ENCODE measurements around the gene ENTR1. TPM values are rescaled to one million over a fixed set of nuclear protein-coding genes. Genes with fewer than 3 reads are reported as not detected.

The ENTR1 gene
- total and polyA plus RNA-seq, 2 donors (not counting 1 experiment from before 2014, with no cell fraction given) = 77.7 to 86.3 TPM

GRCh38 chr9:136437839-136438547 is 27.6 kb upstream of the ENTR1 start:
- H2AFZ ChIP-seq (ENCODE audit: insufficient read depth, low read depth, low read length, poor library complexity, severe bottlenecking) = peak overlapping the region; percentile 88
- H3K27me3 ChIP-seq (replicated peaks in 1 of 4; ENCODE audit: control extremely low read depth in 1 of 4, control insufficient read depth in 3 of 4, insufficient read depth in 4 of 4, low read length in 3 of 4) = no peaks in the 10 kb centered on the region
- H3K4me3 Mint-ChIP-seq = peak overlapping the region; percentile 84
- no peak for ATAC-seq (ENCODE audit: low read depth)
- H3K4me1 ChIP-seq (ENCODE audit: control insufficient read depth in 2 of 2, insufficient read depth in 2 of 2, low read length in 2 of 2) = peaks cover 21 to 28% of the 10 kb centered on the region in 2 donors
- H3K36me3 ChIP-seq (replicated peaks in 1 of 2; ENCODE audit: control extremely low read depth in 1 of 2, control insufficient read depth in 1 of 2, extremely low read depth in 1 of 2, insufficient read depth in 2 of 2, low read length in 1 of 2) = peaks cover 0 to 8% of the 10 kb centered on the region in 2 experiments
- H3K4me2 ChIP-seq (replicated peaks; ENCODE audit: low read depth, low read length, poor library complexity, severe bottlenecking) = peak overlapping the region; percentile 98
- POLR2A ChIA-PET = interaction anchor here (0.6 to 1.3 kb wide), 2 partner anchors 11 to 28 kb away, joined by 4 to 7 read pairs; partner anchors contain the start of genes ENTR1 and PMPCA
- no peak for TF ChIP-seq CTCF (IDR thresholded peaks at IDR 0.05)
- TF ChIP-seq EZH2 (IDR thresholded peaks at IDR 0.05; ENCODE audit: borderline replicate concordance, insufficient read depth, low read depth, low read length, poor library complexity, severe bottlenecking) = no peak
- intact Hi-C loops (cut with micrococcal nuclease) = loop anchor here (2.0 kb wide), 1 partner anchor 27 kb away; the partner anchor contains the start of genes ENTR1 and PMPCA
- DNase-seq = no peak
- H3K9me3 Mint-ChIP-seq (ENCODE audit: insufficient read depth) = no peaks in the 10 kb centered on the region
- H3K27me3 Mint-ChIP-seq = no peaks in the 10 kb centered on the region
- H3K79me2 ChIP-seq (ENCODE audit: control insufficient read depth, insufficient read depth, low read length) = peaks cover 54% of the 10 kb centered on the region
- H3K27ac ChIP-seq (ENCODE audit: low read length in 2 of 2) = peak overlapping the region in 1 of 2 donors; percentile 55
- peak overlapping the region; percentile 19 to 79 (median 70) for H3K4me3 ChIP-seq (ENCODE audit: control extremely low read depth in 1 of 5, extremely low read depth in 1 of 5, insufficient read depth in 1 of 5, low read depth in 2 of 5, low read length in 4 of 5)
- peak overlapping the region; percentile 59 for H3K27ac Mint-ChIP-seq
- H3K4me1 Mint-ChIP-seq = peaks cover 26% of the 10 kb centered on the region
- H3K9ac ChIP-seq (ENCODE audit: low read length) = peak overlapping the region; percentile 82
- WGBS (ENCODE audit: insufficient coverage) = 59% methylated on average over 23 of the region's 37 CpGs
- H3K9me3 ChIP-seq (ENCODE audit: control extremely low read depth in 1 of 3, control insufficient read depth in 2 of 3, insufficient read depth in 1 of 3, low read length in 2 of 3) = no peaks in the 10 kb centered on the region
- peaks cover 67% of the 10 kb centered on the region for H4K20me1 ChIP-seq (ENCODE audit: control insufficient read depth, insufficient read depth, low read length, poor library complexity, severe bottlenecking)
- CTCF ChIA-PET = interaction anchor here (0.9 to 1.3 kb wide), 3 partner anchors 25 to 194 kb away, joined by 3 to 4 read pairs (median 3); no protein-coding TSS in a partner anchor

GRCh38 chr9:136437430-136437829 is 27.0 kb upstream of the ENTR1 start:
- no peak overlapping the region for H3K27ac ChIP-seq (ENCODE audit: low read length in 2 of 2)
- CTCF ChIA-PET = no interaction called here

More at GRCh38 chr9:136437430-136437829, 27.0 kb upstream of the ENTR1 start:
- no peaks in the 10 kb centered on the region for H3K9me3 ChIP-seq (ENCODE audit: control extremely low read depth in 1 of 3, control insufficient read depth in 2 of 3, insufficient read depth in 1 of 3, low read length in 2 of 3)
- Mint-ChIP-seq H3K9me3 (ENCODE audit: insufficient read depth) (no peaks in the 10 kb centered on the region), H3K27ac (peak overlapping the region; percentile 72), H3K27me3 (no peaks in the 10 kb centered on the region), H3K4me1 (peaks cover 26% of the 10 kb centered on the region), H3K4me3 (peak overlapping the region; percentile 84)
- H4K20me1 ChIP-seq (ENCODE audit: control insufficient read depth, insufficient read depth, low read length, poor library complexity, severe bottlenecking) = peaks cover 72% of the 10 kb centered on the region
- peaks cover 54% of the 10 kb centered on the region for H3K79me2 ChIP-seq (ENCODE audit: control insufficient read depth, insufficient read depth, low read length)
- peaks cover 21 to 28% of the 10 kb centered on the region in 2 donors for H3K4me1 ChIP-seq (ENCODE audit: control insufficient read depth in 2 of 2, insufficient read depth in 2 of 2, low read length in 2 of 2)
- no peak overlapping the region for H3K4me3 ChIP-seq (ENCODE audit: control extremely low read depth in 1 of 5, extremely low read depth in 1 of 5, insufficient read depth in 1 of 5, low read depth in 2 of 5, low read length in 4 of 5)
- intact Hi-C loops (cut with micrococcal nuclease) = no loop called here
- peak overlapping the region; percentile 98 for H3K4me2 ChIP-seq (replicated peaks; ENCODE audit: low read depth, low read length, poor library complexity, severe bottlenecking)
- no peaks in the 10 kb centered on the region for H3K27me3 ChIP-seq (replicated peaks in 1 of 4; ENCODE audit: control extremely low read depth in 1 of 4, control insufficient read depth in 3 of 4, insufficient read depth in 4 of 4, low read length in 3 of 4)
- H3K36me3 ChIP-seq (replicated peaks in 1 of 2; ENCODE audit: control extremely low read depth in 1 of 2, control insufficient read depth in 1 of 2, extremely low read depth in 1 of 2, insufficient read depth in 2 of 2, low read length in 1 of 2) = peaks cover 0 to 7% of the 10 kb centered on the region in 2 experiments
- H3K9ac ChIP-seq (ENCODE audit: low read length) = peak overlapping the region; percentile 82
- TF ChIP-seq EZH2 (IDR thresholded peaks at IDR 0.05; ENCODE audit: borderline replicate concordance, insufficient read depth, low read depth, low read length, poor library complexity, severe bottlenecking) (no peak), CTCF (IDR thresholded peaks at IDR 0.05) (no peak)
- DNase-seq (no peak), ATAC-seq (ENCODE audit: low read depth) (no peak)
- H2AFZ ChIP-seq (ENCODE audit: insufficient read depth, low read depth, low read length, poor library complexity, severe bottlenecking) = no peak overlapping the region
- POLR2A ChIA-PET = no interaction called here
- 96% methylated on average over 4 of the region's 8 CpGs for WGBS (ENCODE audit: insufficient coverage)

Measured in B cell (primary cell).